ENCODE measurements around the gene PIP5K1A. TPM values are rescaled to one million over a fixed set of nuclear protein-coding genes. Genes with fewer than 3 reads are reported as not detected.

PIP5K1A gene
- total and polyA plus RNA-seq, 2 of the 8 experiments (the other 6 are each of a cell fraction or from before 2014, with no cell fraction given), result 87.5 to 105 TPM

DNA sequence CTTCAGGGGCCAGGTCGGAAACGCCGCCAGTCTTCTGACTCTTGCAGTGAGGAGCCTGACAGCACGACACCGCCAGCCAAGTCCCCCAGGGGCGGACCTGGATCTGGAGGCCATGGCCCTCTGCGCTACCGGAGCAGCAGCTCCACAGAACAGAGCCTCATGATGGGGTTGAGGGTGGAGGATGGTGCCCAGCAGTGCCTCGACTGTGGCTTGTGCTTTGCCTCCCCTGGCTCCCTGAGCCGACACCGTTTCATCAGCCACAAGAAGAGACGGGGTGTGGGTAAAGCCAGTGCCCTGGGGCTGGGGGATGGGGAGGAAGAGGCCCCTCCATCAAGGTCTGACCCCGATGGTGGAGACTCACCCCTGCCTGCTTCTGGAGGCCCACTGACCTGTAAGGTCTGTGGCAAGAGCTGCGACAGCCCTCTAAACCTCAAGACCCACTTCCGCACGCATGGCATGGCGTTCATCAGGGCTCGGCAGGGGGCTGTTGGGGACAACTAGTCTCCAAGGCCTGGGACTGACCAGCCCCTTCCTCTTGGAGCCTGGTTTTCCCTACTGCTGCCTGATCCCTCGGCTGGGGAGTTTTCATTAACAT is 92.5 kb downstream of the PIP5K1A start:
- H3K4me1 ChIP-seq (replicated peaks in 1 of 4; ENCODE audit: control insufficient read depth in 3 of 4, insufficient read depth in 4 of 4, low read length in 3 of 4), result peaks cover 6 to 21% (median 15%) of the 10 kb centered on the region in 4 experiments
- no peaks in the 10 kb centered on the region for H3K23me2 ChIP-seq (ENCODE audit: low read depth, low read length)
- peaks cover 12% of the 10 kb centered on the region; the same call in 1 of the 2 replicates for H3K79me1 ChIP-seq (ENCODE audit: low read depth, low read length)
- no peak overlapping the region for H2AK5ac ChIP-seq (ENCODE audit: low read depth, low read length)
- H3K9ac ChIP-seq (replicated peaks in 1 of 4; ENCODE audit: extremely low read depth in 1 of 4, low read depth in 3 of 4, low read length in 3 of 4), result no peak overlapping the region
- 92% methylated on average over 15 of the region's 19 CpGs; no CpG with 5 or more reads in 1 of the 2 experiments for WGBS, 2 experiments (ENCODE audit: extremely low coverage in 1 of 2, insufficient coverage in 1 of 2, insufficient read length in 1 of 2, insufficient replicate concordance in 2 of 2, low coverage in 1 of 2, low lambda C conversion rate in 2 of 2, missing lambda C conversion rate in 1 of 2)
- H2BK5ac ChIP-seq (ENCODE audit: low read depth, low read length), result no peak overlapping the region; the same call in 1 of the 2 replicates
- peaks cover 24 to 80% (median 42%) of the 10 kb centered on the region in 4 experiments for H3K36me3 ChIP-seq (ENCODE audit: control insufficient read depth in 2 of 4, insufficient read depth in 4 of 4, low read length in 3 of 4)
- DNase-seq (ENCODE audit: low read depth in 1 of 2, low spot score in 2 of 2) (no peak), FAIRE-seq (no peak)
- H2BK120ac ChIP-seq (replicated peaks; ENCODE audit: low read depth, low read length), result no peak overlapping the region
- TF ChIP-seq RBBP5 (IDR thresholded peaks at IDR 0.05; ENCODE audit: borderline replicate concordance, low read depth, low read length) (no peak), POLR2AphosphoS5 (IDR thresholded peaks at IDR 0.05; ENCODE audit: low read depth, low read length) (peak; percentile 30; the same call in 1 of the 2 replicates)
- no peak overlapping the region for H3K23ac ChIP-seq (ENCODE audit: insufficient read length)
- H3K79me2 ChIP-seq (ENCODE audit: control insufficient read depth in 1 of 2, insufficient read depth in 2 of 2, low read length in 2 of 2), result peaks cover 0 to 7% of the 10 kb centered on the region in 2 experiments; a peak in 1 of 4 replicates
- H4K5ac ChIP-seq (ENCODE audit: insufficient read length, low read depth, low read length), result no peak overlapping the region
- H4K8ac ChIP-seq (ENCODE audit: extremely low read depth, insufficient read depth, low read length), result no peak overlapping the region
- H3K14ac ChIP-seq (ENCODE audit: insufficient read length), result no peak overlapping the region
- H2AFZ ChIP-seq (ENCODE audit: low read length), result no peak overlapping the region
- H2BK12ac ChIP-seq (ENCODE audit: low read depth, low read length), result no peak overlapping the region
- ChIA-PET CTCF (ENCODE audit: partially characterized antibody) (no interaction called here), POLR2A (ENCODE audit: partially characterized antibody) (interaction anchor here (1.4 to 1.7 kb wide), 2 partner anchors 10 to 50 kb away, joined by 5 to 14 read pairs; partner anchors contain the start of gene ZNF687)
- no peak overlapping the region for H3K56ac ChIP-seq (replicated peaks; ENCODE audit: insufficient read length, low read depth, low read length)
- H3K4me3 ChIP-seq (ENCODE audit: extremely low read depth in 1 of 4, insufficient read depth in 2 of 4, low read depth in 3 of 4, low read length in 4 of 4), result no peak overlapping the region
- H2BK20ac ChIP-seq (ENCODE audit: low read length), result no peak overlapping the region
- H4K91ac ChIP-seq (replicated peaks; ENCODE audit: insufficient read length, low read length), result no peak overlapping the region
- no peak overlapping the region for H3K27ac ChIP-seq (ENCODE audit: low read depth, low read length)
- no peaks in the 10 kb centered on the region for H3K9me3 ChIP-seq (ENCODE audit: insufficient read depth in 2 of 2, low read depth in 1 of 2, low read length in 1 of 2)
- no peak overlapping the region for H3K4me2 ChIP-seq (ENCODE audit: insufficient read depth in 1 of 2, low read depth in 2 of 2, low read length in 2 of 2)
- H4K20me1 ChIP-seq (replicated peaks in 1 of 2; ENCODE audit: control insufficient read depth in 1 of 2, insufficient read depth in 2 of 2, low read length in 2 of 2), result peaks cover 7 to 27% of the 10 kb centered on the region in 2 experiments
- H2BK15ac ChIP-seq (ENCODE audit: low read length), result no peak overlapping the region
- H3K18ac ChIP-seq (ENCODE audit: extremely low read depth, low read length), result no peak overlapping the region
- H3K4ac ChIP-seq (replicated peaks; ENCODE audit: insufficient read length, low read depth, low read length), result no peak overlapping the region
- H3K27me3 ChIP-seq (replicated peaks in 1 of 4; ENCODE audit: control insufficient read depth in 3 of 4, extremely low read depth in 1 of 4, insufficient read depth in 3 of 4, low read length in 3 of 4), result no peaks in the 10 kb centered on the region

Data from H1 (cell line).